OCI-LY3 (cell line): Measurements from ENCODE around the gene RARRES1.

Experiments
- H2AFZ ChIP-seq: fragments of 200-600, 300-600 bp; shearing (Covaris generic); 2 replicates; pipeline ENCODE4 v1.6.0; 2014; ENCODE audit warnings: antibody characterized with exemption, low read depth, low read length
- H3K27ac ChIP-seq: fragments of 200-600, 300-600 bp; sonication (generic); 2 replicates; pipeline ENCODE4 v1.5.1; 2014; ENCODE audit warnings: mild to moderate bottlenecking, low read length, moderate library complexity, mixed read lengths
- H3K27me3 ChIP-seq: fragments of 200-600, 300-600 bp; sonication (generic); 2 replicates; pipeline ENCODE4 v1.6.1; 2014; ENCODE audit warnings: low read depth, low read length, mixed read lengths
- H3K36me3 ChIP-seq: fragments of 200-600, 300-600 bp; sonication (generic); replicated peaks from 2 replicates; pipeline ENCODE3; 2014; ENCODE audit warnings: low read depth, low read length, mixed read lengths
- H3K4me1 ChIP-seq: fragments of 300-600, 200-600 bp; sonication (generic); 2 replicates; pipeline ENCODE4 v1.6.1; 2014; ENCODE audit warnings: low read length, mixed read lengths
- H3K4me2 ChIP-seq: fragments of 200-600, 300-600 bp; sonication (generic); 2 replicates; pipeline ENCODE4 v1.6.1; 2014; ENCODE audit warnings: low read length, mixed read lengths
- H3K4me3 ChIP-seq: fragments of 300-600, 200-600 bp; sonication (generic); 2 replicates; pipeline ENCODE4 v1.5.1; 2014; ENCODE audit warnings: antibody characterized with exemption, mild to moderate bottlenecking, low read length, moderate library complexity
- H3K79me2 ChIP-seq: fragments of 300-600, 200-600 bp; shearing (Covaris generic); 2 replicates; pipeline ENCODE4 v1.6.1; 2014; ENCODE audit warnings: mild to moderate bottlenecking, low read length, mixed read lengths
- H3K9ac ChIP-seq: fragments of 300-600, 200-600 bp; shearing (Covaris generic); 2 replicates; pipeline ENCODE4 v1.6.0; 2014; ENCODE audit warnings: mild to moderate bottlenecking, low read length, moderate library complexity
- H3K9me3 ChIP-seq: fragments of 200-600, 300-600 bp; shearing (Covaris generic); 2 replicates; pipeline ENCODE4 v1.6.1; 2014; ENCODE audit warnings: low read length, mixed read lengths; ENCODE audit not compliant: insufficient read depth
- H4K20me1 ChIP-seq: fragments of 200-600, 300-600 bp; sonication (generic); 2 replicates; pipeline ENCODE4 v1.6.1; 2016; ENCODE audit warnings: low read length, mixed read lengths; ENCODE audit not compliant: insufficient read depth
- EZH2phosphoT487 ChIP-seq: fragments of 200-600 bp; shearing (Covaris generic); IDR thresholded peaks from 2 replicates; pipeline ENCODE4 v1.6.1; 2018; ENCODE audit warnings: antibody characterized with exemption, mixed run types, low read depth
- TF ChIP-seq, protein P1 (sequence below): fragments of 200-600, 300-600 bp; sonication (generic); IDR thresholded peaks from 2 replicates; pipeline ENCODE4 v1.5.1; 2014; ENCODE audit warnings: antibody characterized with exemption, low read length, low read depth

Gene RARRES1

DNA sequence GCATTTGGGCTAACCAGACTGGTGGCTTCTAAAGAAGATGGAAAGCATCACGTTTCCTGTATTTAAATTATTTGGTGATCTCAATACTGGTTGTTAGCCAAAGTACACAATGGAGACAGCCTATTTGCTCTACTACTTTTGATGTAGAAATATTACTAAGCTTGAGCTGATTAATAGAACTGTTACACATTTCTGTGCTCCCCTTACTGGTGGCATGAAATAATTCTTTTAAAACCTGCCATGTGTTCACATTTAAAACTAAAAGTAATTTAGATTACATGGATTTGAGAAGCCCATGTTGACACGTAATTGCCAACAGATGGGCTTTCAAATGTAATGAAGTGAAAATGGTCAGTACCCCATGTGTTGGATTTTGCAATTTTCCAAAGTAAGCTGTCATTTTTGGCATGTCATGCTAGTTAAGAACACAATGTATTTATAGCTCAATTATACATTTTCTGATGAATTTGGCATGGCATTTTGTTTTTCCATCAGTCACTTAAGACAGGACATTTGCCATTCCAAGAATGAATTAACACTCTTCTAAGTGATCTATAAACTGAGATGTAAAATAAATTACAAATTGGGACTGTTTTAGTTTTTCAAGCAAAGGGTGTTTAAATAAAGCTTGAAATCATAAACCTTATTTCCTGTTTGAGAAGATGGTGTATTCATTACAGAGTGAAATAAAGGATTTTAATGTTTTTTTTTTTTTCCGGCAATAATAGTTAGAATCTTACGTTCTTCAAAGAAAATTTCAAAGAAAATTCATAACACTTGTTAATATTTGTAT lies 10.8 kb upstream of the RARRES1 start:
- Histone ChIP-seq H4K20me1 (no peaks in the 10 kb centered on the region), H2AFZ (no peak overlapping the region), H3K9ac (no peak overlapping the region), H3K36me3 (no peaks in the 10 kb centered on the region), H3K4me2 (no peak overlapping the region), H3K4me1 (no peaks in the 10 kb centered on the region), H3K4me3 (no peak overlapping the region), H3K9me3 (no peaks in the 10 kb centered on the region), H3K79me2 (no peaks in the 10 kb centered on the region), H3K27ac (no peak overlapping the region), H3K27me3 (no peaks in the 10 kb centered on the region)
- TF ChIP-seq, protein P1, sequence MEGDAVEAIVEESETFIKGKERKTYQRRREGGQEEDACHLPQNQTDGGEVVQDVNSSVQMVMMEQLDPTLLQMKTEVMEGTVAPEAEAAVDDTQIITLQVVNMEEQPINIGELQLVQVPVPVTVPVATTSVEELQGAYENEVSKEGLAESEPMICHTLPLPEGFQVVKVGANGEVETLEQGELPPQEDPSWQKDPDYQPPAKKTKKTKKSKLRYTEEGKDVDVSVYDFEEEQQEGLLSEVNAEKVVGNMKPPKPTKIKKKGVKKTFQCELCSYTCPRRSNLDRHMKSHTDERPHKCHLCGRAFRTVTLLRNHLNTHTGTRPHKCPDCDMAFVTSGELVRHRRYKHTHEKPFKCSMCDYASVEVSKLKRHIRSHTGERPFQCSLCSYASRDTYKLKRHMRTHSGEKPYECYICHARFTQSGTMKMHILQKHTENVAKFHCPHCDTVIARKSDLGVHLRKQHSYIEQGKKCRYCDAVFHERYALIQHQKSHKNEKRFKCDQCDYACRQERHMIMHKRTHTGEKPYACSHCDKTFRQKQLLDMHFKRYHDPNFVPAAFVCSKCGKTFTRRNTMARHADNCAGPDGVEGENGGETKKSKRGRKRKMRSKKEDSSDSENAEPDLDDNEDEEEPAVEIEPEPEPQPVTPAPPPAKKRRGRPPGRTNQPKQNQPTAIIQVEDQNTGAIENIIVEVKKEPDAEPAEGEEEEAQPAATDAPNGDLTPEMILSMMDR: no peak
- TF ChIP-seq EZH2phosphoT487: no peak

DNA sequence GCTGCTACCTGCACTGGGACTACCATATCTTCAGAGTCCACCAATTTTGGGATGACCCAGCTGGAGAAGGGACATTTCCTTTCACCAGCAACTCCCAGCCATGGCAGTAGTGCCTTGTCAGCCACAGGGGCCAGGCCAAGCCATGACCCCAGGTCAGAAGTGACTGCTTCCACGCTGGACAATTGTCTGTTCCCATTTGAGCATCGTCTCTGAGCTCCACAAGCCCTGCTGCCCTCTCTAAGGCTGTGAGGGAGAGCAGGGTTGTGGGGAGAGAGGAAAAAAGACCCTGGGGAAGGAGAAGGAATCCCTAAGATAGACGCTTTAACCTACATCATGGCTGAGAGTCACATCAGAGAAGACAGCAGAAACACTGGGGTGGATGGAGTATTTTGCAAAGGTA lies 7.4 kb upstream of the RARRES1 start:
- no peak overlapping the region for H3K9ac ChIP-seq
- H3K79me2 ChIP-seq: no peaks in the 10 kb centered on the region
- H2AFZ ChIP-seq: no peak overlapping the region
- H3K4me3 ChIP-seq: no peak overlapping the region
- H3K4me1 ChIP-seq: no peaks in the 10 kb centered on the region
- no peaks in the 10 kb centered on the region for H3K9me3 ChIP-seq
- H3K4me2 ChIP-seq: no peak overlapping the region
- H3K27me3 ChIP-seq: no peaks in the 10 kb centered on the region
- no peak overlapping the region for H3K27ac ChIP-seq
- no peaks in the 10 kb centered on the region for H4K20me1 ChIP-seq
- peaks cover 7% of the 10 kb centered on the region for H3K36me3 ChIP-seq
- TF ChIP-seq, protein P1: no peak
- TF ChIP-seq EZH2phosphoT487: no peak

DNA sequence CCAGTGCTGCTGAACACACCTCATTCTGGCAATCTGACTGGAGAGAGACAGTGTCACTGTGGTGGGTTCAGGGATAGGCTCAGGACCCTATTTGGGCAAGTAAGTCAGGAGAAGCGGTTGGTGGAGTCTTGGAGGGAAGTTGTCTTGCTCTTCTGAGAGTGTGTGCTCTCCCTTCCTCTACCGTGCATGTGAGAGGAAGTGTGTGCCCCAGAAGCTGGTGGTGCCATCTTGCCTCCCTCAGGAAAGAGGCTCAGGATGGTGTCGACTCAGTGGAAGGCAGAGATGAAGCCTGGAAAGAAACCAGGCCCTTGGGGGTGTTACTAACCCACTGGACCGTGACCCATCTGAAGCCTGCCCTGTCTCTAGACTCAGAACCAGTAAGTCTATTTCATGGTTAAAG lies 6.8 kb upstream of the RARRES1 start:
- no peaks in the 10 kb centered on the region for H4K20me1 ChIP-seq
- H3K27me3 ChIP-seq: no peaks in the 10 kb centered on the region
- no peaks in the 10 kb centered on the region for H3K9me3 ChIP-seq
- TF ChIP-seq EZH2phosphoT487: no peak
- TF ChIP-seq, protein P1: no peak
- no peaks in the 10 kb centered on the region for H3K79me2 ChIP-seq
- no peaks in the 10 kb centered on the region for H3K4me1 ChIP-seq
- H3K36me3 ChIP-seq: peaks cover 10% of the 10 kb centered on the region
- no peak overlapping the region for H3K4me2 ChIP-seq
- H3K27ac ChIP-seq: no peak overlapping the region
- H2AFZ ChIP-seq: no peak overlapping the region
- H3K9ac ChIP-seq: no peak overlapping the region
- no peak overlapping the region for H3K4me3 ChIP-seq

DNA sequence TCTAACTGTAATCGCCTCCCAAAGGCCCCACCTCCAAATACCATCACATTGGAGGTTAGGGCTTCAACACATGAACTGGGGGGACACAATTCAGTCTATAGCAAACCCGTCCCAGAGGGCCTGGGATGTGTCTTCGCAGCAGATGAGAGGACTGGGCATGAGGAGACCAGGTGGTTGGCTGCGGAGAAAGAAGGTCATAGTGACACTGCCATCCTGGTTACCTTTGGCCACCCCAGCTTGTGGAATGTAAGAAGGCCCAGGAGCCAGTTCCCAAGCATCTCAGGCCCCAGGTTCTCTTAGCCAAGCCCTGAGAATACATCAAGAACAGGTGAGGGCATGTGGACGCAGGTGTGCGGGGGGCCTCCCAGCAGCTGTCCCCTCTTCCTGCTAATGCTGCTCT lies 6.4 kb upstream of the RARRES1 start:
- H3K9ac ChIP-seq: no peak overlapping the region
- TF ChIP-seq EZH2phosphoT487: no peak
- TF ChIP-seq, protein P1: no peak
- no peak overlapping the region for H3K4me2 ChIP-seq
- H3K27me3 ChIP-seq: no peaks in the 10 kb centered on the region
- H3K4me3 ChIP-seq: no peak overlapping the region
- H3K36me3 ChIP-seq: peaks cover 10% of the 10 kb centered on the region
- no peaks in the 10 kb centered on the region for H3K79me2 ChIP-seq
- no peaks in the 10 kb centered on the region for H3K4me1 ChIP-seq
- no peak overlapping the region for H3K27ac ChIP-seq
- H2AFZ ChIP-seq: no peak overlapping the region
- H4K20me1 ChIP-seq: no peaks in the 10 kb centered on the region
- no peaks in the 10 kb centered on the region for H3K9me3 ChIP-seq
